Epithelial cell of prostate (primary cell): ENCODE results near the gene EED.
"Not testable (repeated sequence)": the region's sequence is repeated elsewhere in the genome, so short reads cannot be mapped to it uniquely, and the experiment has no call there.

Source experiments
- DNase-seq: peaks from one replicate; pipeline ENCODE4 v3.0.0-alpha.2; 2011; ENCODE audit warnings: low read depth, low spot score
- H3K27ac ChIP-seq: fragments of 450-650 bp; 2 replicates; pipeline ENCODE4 v1.5.1; 2017; ENCODE audit warnings: mild to moderate bottlenecking

EED gene

GRCh38 chr11:86288776-86289507, 44.4 kb downstream of the EED start:
- DNase-seq: no peak

DNA sequence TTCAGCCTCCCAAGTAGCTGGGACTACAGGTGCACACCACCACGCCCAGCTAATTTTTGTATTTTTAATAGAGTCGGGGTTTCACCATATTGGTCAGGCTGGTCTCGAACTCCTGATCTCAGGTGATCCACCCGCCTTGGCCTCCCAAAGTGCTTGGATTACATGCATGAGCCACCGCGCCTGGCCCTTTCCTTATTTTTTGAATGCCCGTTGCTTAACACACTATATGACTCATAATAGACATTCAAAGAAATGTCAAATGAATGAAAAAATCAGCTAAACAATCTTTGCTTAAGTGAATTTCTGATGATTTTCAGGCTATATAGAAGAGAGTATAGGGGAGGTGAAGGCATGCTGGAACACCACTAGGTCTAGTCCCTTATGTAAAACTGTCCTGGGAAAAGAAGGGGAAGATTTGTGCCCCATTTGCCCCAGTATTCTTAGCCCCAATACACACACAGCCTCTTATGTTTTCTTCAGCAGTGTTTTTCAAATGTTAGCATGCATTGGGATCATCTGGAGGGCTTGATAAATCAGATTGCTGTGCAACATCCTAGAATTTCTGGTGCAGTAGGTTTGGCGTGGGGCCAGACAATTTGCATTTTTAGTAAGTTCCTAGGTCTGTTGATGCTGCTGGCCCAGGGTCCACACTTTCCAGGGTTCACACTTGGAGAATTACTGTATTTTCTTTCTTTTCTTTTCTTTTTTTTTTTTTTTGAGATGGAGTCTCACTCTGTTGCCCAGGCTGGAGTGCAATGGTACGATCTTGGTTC, 45.1 kb downstream of the EED start:
- not testable (repeated sequence) for DNase-seq, H3K27ac ChIP-seq

More at GRCh38 chr11:86288776-86289507, 44.4 kb downstream of the EED start:
- no peak overlapping the region for H3K27ac ChIP-seq

DNA sequence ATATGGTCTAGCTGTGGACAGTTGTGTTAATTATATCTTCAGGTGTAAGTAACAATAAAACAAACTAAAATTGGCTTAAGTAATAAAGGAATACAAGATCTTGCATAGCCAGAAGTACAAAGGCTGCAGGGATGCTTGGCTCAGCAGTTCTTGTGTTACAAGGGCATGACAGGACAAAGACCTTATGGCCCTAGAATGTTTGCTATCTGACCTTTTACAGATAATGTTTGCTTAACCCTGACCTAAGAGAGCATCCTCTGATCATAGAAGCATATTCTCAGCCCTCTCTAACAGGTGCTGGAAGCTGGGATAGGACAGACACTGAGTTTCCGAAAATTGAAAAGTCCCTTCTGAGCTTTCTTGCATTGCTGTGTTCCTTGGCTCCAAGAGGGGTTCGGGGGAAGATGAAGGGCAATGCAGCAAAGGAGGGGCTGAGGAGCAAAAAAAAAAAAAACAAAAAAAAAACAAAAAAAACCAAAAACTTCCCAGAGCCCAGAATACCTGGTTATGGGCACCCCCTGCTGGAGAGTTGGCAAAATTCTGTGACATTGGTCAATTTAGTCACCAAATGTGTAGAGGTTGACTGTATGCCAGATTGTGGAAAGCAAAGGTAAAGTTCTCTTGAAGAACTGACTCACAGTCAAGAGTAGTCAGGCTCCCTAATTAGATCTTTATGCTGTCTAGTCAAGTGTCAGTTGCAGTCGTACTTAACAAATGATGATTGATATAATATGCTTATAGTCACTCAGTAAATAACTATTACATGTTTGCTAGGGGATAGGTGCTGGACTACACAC, 47.1 kb downstream of the EED start:
- DNase-seq: peak; percentile 50
- H3K27ac ChIP-seq: no peak overlapping the region

GRCh38 chr11:86292912-86293616, 48.5 kb downstream of the EED start:
- no peak for DNase-seq
- no peak overlapping the region for H3K27ac ChIP-seq

DNA sequence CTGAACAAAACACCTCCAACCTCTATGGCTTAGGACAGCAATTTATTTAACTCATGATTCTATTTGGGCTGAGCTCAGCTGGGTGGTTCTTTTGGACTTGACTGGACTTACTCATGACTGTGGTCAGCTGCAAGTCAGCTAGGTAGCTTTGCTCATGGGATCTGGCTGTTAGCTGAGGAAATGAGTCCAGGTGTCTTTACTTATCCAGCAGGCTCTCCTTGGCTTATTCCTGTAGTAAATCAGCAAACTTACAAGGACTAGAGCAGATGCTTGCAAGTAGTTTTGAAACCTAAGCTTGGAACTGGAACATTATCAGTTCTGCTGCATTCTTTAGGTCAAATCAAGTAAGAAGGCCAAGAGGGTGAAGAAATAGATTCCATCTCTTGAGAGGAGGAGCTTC, 49.5 kb downstream of the EED start:
- no peak for DNase-seq

GRCh38 chr11:86301742-86302091, 57.2 kb downstream of the EED start:
- no peak overlapping the region for H3K27ac ChIP-seq
- no peak for DNase-seq

More for the DNA sequence above, 49.5 kb downstream of the EED start:
- H3K27ac ChIP-seq: no peak overlapping the region

DNA sequence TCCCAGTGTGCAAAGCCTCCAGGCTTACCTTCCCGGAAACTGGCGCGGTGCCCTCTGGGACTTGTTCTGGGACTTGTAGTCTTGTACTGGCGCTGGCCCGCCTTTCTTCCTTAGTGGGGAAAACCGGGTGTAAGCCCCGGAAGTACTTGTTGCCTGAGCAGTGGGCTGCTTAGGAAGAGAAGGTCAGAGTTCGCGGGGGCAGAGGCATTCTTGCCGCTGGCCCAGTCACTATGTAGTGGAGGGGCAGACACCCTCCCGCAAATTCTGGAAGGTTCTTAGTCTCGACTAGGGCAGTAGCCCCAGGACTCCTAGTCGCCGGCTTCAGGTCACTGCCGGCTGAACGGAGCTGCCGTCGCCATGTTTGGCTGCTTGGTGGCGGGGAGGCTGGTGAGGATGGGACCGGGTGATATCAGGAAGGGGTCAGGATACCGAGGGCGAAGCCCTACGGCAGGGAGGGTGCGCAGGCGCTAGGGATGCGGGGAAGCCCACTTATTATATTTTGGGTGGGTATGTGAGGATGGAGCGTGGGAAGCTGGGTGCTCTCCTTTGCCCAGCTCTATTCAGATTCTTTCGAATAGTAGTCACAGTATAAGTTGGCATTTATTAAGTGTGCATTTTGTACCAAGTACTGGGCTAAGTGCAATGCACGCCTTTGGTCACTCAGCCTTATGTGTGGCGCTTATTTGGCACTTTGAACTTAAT, 57.7 kb downstream of the EED start, which contains the start of gene HIKESHI:
Gene HIKESHI, plus strand, starts transcription at position 149 of the 702 bp plus-strand sequence. Its CDS starts 209 bp downstream, at position 358.
- peak within 1 kb of the TSS; percentile 65 for H3K27ac ChIP-seq
- peak; percentile 66 for DNase-seq

GRCh38 chr11:86303257-86303656, 58.7 kb downstream of the EED start:
- peak overlapping the region; percentile 65 for H3K27ac ChIP-seq
- DNase-seq: no peak

GRCh38 chr11:86308710-86309109, 64.2 kb downstream of the EED start:
- not testable (repeated sequence) for DNase-seq, H3K27ac ChIP-seq

GRCh38 chr11:86313793-86314192, 69.2 kb downstream of the EED start:
- no peak overlapping the region for H3K27ac ChIP-seq
- no peak for DNase-seq

DNA sequence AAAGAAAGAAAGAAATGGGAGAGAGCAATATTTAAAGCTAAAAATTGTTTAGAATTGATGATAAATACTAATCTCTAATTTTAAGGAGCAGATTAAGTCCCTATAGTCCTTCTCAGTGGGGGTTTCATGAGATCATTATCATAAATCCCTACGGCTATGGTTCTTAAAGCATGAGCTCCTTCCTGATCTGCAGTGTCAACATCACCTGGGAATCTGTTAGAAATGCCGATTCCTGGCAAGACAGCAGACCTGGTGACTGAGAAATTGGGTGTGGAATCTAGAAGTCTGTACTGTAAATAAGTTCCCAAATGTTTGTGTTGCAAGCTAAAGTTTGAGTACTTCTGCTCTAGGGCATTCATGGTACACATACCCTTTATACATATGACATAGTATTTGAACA, 70.1 kb downstream of the EED start:
- no peak overlapping the region for H3K27ac ChIP-seq
- DNase-seq: no peak
